ENCODE measurements around the gene CDH1.
"Not testable (repeated sequence)": the region's sequence is repeated elsewhere in the genome, so short reads cannot be mapped to it uniquely, and the experiment has no call there.

Gene CDH1

DNA sequence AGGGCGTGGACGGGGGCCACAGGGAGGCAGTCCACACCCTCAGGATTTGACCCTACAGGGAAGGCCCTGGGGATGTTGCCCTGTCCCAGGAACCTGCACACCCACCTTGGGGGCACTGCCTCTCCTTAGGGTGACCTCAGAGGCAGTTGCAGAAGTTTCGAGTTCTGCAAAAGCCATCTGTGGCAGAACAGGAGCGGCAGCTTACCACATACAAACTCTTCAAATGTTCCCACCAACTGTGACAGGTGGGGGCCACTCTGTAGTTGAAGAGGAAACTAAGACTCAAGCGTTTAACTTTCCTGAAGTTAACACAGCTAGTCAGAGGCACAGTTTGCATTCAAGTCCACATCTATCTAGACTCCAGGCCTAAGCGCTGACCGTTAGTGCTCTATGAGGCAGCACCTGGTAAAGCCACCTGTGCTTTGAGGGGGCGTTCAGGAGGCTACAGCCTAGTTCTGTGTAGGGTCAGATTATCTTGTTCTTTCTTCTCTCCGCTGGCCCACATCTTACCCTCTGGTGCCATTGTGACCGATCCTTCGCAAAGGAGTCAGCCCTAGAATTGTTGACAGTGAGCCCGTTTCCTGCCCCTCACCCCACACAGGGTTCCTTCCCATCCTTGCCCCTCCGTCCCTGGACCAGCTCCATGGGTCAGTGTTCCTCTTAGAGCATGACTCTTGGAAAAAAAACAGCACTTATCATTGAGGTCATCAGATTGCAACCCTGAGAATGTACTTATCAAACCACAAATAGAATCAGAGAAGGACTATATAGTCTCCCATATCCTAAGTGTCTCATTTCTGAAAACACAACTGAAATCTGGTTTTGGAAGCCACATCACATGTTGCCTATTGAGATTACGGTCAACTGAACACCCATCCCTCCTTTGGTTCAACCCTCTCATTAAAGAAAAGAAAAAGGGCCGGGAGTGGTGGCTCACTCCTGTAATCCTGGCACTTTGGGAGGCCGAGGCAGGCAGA lies 45.4 kb downstream of the CDH1 start:
- no peak overlapping the region for H3K27ac ChIP-seq
- TF ChIP-seq, protein P1, sequence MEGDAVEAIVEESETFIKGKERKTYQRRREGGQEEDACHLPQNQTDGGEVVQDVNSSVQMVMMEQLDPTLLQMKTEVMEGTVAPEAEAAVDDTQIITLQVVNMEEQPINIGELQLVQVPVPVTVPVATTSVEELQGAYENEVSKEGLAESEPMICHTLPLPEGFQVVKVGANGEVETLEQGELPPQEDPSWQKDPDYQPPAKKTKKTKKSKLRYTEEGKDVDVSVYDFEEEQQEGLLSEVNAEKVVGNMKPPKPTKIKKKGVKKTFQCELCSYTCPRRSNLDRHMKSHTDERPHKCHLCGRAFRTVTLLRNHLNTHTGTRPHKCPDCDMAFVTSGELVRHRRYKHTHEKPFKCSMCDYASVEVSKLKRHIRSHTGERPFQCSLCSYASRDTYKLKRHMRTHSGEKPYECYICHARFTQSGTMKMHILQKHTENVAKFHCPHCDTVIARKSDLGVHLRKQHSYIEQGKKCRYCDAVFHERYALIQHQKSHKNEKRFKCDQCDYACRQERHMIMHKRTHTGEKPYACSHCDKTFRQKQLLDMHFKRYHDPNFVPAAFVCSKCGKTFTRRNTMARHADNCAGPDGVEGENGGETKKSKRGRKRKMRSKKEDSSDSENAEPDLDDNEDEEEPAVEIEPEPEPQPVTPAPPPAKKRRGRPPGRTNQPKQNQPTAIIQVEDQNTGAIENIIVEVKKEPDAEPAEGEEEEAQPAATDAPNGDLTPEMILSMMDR (IDR thresholded peaks at IDR 0.05): no peak
- TF ChIP-seq ZFX (IDR thresholded peaks at IDR 0.05; ENCODE audit: borderline replicate concordance): no peak

DNA sequence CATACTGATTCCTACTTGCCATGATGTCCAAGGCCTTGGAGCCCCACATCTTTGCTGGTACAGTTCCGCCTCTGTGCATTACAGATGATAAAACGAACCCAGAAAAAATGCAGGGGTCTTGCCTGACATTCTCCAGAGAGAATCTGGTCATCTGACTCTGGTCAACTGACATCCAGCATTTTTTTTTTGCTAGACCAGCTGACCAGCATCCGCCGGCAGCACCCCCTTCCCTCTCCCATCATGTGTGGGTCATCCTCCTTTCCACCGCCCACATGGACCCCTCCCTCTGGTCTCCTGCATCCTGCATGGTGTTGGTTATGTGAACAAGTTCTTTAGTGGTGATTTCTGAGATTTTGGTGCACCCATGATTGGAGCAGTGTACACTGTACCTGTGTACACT lies 47.1 kb downstream of the CDH1 start:
- no peak overlapping the region for H3K27ac ChIP-seq
- TF ChIP-seq ZFX (IDR thresholded peaks at IDR 0.05; ENCODE audit: borderline replicate concordance): no peak

DNA sequence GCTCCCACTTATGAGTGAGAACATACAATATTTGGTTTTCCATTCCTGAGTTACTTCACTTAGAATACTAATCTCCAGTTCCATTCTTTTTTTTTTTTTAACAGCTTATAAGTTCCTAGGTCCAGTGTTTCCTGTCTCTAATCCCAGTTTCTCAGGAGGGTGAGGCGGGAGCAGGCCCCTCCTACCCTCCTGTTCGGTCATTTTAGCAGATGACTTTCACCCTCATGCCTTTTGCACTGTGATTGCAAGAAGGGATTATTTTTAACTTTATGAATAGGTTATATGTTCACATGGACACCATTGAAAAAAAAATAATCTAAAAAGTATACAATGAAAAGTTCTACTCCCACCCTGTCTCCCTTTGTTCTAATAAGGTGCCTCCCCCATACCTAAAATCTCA lies 47.6 kb downstream of the CDH1 start:
- TF ChIP-seq, protein P1 (IDR thresholded peaks at IDR 0.05): no peak
- no peak for TF ChIP-seq ZFX (IDR thresholded peaks at IDR 0.05; ENCODE audit: borderline replicate concordance)
- 0 out of 2 replicates have a peak overlapping the region, but pooled peaks have one; percentile 10 for H3K27ac ChIP-seq

GRCh38 chr16:68785715-68786114 lies 48.6 kb downstream of the CDH1 start:
- TF ChIP-seq, protein P1 (IDR thresholded peaks at IDR 0.05): no peak
- TF ChIP-seq ZFX (IDR thresholded peaks at IDR 0.05; ENCODE audit: borderline replicate concordance): no peak
- no peak overlapping the region for H3K27ac ChIP-seq

GRCh38 chr16:68786685-68787418 lies 49.8 kb downstream of the CDH1 start:
- H3K27ac ChIP-seq: no peak overlapping the region
- TF ChIP-seq ZFX (IDR thresholded peaks at IDR 0.05; ENCODE audit: borderline replicate concordance): no peak
- TF ChIP-seq, protein P1 (IDR thresholded peaks at IDR 0.05): no peak

- H3K27ac ChIP-seq: not testable (repeated sequence)
These were observed 50.3 kb downstream of the CDH1 start for GRCh38 chr16:68787419-68787807.

DNA sequence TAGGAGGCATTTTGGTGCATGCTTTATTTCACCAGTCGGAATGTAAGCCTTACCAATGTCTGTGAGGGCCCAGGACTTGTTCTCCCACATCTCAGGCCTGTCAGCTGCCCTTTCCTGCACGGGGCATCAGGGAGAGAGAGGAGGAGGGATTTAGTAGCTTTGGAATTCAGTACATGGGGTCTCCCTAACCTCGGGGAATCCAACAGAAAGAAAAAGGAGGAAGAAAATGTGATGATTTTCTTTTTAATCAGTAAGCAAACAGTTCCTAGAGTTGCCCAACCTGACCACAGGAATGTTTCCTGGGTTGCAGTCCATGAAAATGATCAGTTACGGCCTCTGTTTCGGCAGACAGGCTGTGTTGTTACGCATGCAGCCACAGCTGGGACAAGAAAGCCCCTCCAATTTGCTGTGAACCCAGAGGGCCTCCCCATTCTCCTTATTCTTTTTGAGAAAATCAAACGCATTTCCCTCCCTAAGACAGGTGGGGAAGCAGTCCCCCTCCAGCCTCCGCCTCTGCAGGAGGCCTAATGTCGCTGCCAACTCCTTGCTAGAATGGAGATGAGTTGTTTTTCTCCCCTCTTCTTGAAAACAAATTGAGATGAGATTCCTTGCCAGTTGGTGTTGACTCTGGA lies 53.2 kb downstream of the CDH1 start:
- no peak overlapping the region for H3K27ac ChIP-seq
- no peak for TF ChIP-seq ZFX (IDR thresholded peaks at IDR 0.05; ENCODE audit: borderline replicate concordance)

- no peak overlapping the region for H3K27ac ChIP-seq
- TF ChIP-seq, protein P1 (IDR thresholded peaks at IDR 0.05): no peak
- TF ChIP-seq ZFX (IDR thresholded peaks at IDR 0.05; ENCODE audit: borderline replicate concordance): no peak
These were observed 53.9 kb downstream of the CDH1 start for GRCh38 chr16:68790944-68791343.
